Neural crest cell (in vitro differentiated cells): ENCODE data around the gene PPP2R2D. TPM values are rescaled to one million over a fixed set of nuclear protein-coding genes. Genes with fewer than 3 reads are reported as not detected.

Experiments used
- DNase-seq: peaks from one replicate; pipeline ENCODE4 v3.0.0; 2021; ENCODE audit warnings: low read depth, mixed read lengths, low spot score
- H3K27ac Mint-ChIP-seq: one replicate; pipeline ENCODE4 v1.8.0; 2021; ENCODE audit warnings: mild to moderate bottlenecking, mixed read lengths; ENCODE audit not compliant: unreplicated experiment
- H3K27me3 Mint-ChIP-seq: 2 replicates; pipeline ENCODE4 v1.8.0; 2021; ENCODE audit warnings: low read depth, mild to moderate bottlenecking, mixed read lengths
- H3K36me3 Mint-ChIP-seq: 2 replicates; pipeline ENCODE4 v1.8.0; 2021; ENCODE audit warnings: low read depth, mild to moderate bottlenecking, mixed read lengths
- H3K4me1 Mint-ChIP-seq: 2 replicates; pipeline ENCODE4 v1.8.0; 2021; ENCODE audit warnings: mixed read lengths
- H3K4me3 Mint-ChIP-seq: one replicate; pipeline ENCODE4 v1.8.0; 2021; ENCODE audit warnings: mild to moderate bottlenecking, mixed read lengths
- H3K9me3 Mint-ChIP-seq: 2 replicates; pipeline ENCODE4 v1.8.0; 2021; ENCODE audit warnings: mixed read lengths
- CTCF ChIP-seq: fragments of 200-600 bp; sonication (generic); conservative IDR thresholded peaks from 2 replicates; pipeline ENCODE4 v1.5.0; 2021; ENCODE audit warnings: antibody characterized with exemption, mild to moderate bottlenecking
- total RNA-seq: library from RNA; stranded (reverse); gene quantifications from 2 replicates; pipeline ENCODE4 v1.2.1, GENCODE V29; 2021

Gene PPP2R2D
- total RNA-seq, 1 donor from 2014 or later: 39.3 TPM

- Mint-ChIP-seq H3K27ac (no peak overlapping the region), H3K27me3 (no peaks in the 10 kb centered on the region), H3K36me3 (no peaks in the 10 kb centered on the region), H3K4me1 (peaks cover 18% of the 10 kb centered on the region), H3K4me3 (no peak overlapping the region), H3K9me3 (no peaks in the 10 kb centered on the region)
- no peak for DNase-seq
- TF ChIP-seq CTCF: no peak
These were observed 95.9 kb downstream of the PPP2R2D start for GRCh38 chr10:131996466-131997365.

GRCh38 chr10:131997366-131998049 lies 96.7 kb downstream of the PPP2R2D start:
- TF ChIP-seq CTCF: no peak
- Mint-ChIP-seq H3K27ac (no peak overlapping the region), H3K4me3 (no peak overlapping the region), H3K36me3 (no peaks in the 10 kb centered on the region), H3K9me3 (no peaks in the 10 kb centered on the region), H3K27me3 (no peaks in the 10 kb centered on the region), H3K4me1 (peaks cover 18% of the 10 kb centered on the region)
- DNase-seq: no peak

- DNase-seq: no peak
- Mint-ChIP-seq H3K27ac (no peak overlapping the region), H3K4me1 (peaks cover 18% of the 10 kb centered on the region), H3K9me3 (no peaks in the 10 kb centered on the region), H3K27me3 (no peaks in the 10 kb centered on the region), H3K4me3 (no peak overlapping the region), H3K36me3 (no peaks in the 10 kb centered on the region)
- no peak for TF ChIP-seq CTCF
These were observed 97.4 kb downstream of the PPP2R2D start for GRCh38 chr10:131998050-131998844.

GRCh38 chr10:131998845-131999681 lies 98.3 kb downstream of the PPP2R2D start:
- Mint-ChIP-seq H3K4me3 (no peak overlapping the region), H3K9me3 (no peaks in the 10 kb centered on the region), H3K4me1 (peaks cover 21% of the 10 kb centered on the region), H3K36me3 (no peaks in the 10 kb centered on the region), H3K27ac (no peak overlapping the region), H3K27me3 (no peaks in the 10 kb centered on the region)
- DNase-seq: no peak
- no peak for TF ChIP-seq CTCF
